GM18870 (cell line): ENCODE measurements around the gene LDB3.

ENCODE experiments used
- ATAC-seq: cut with Tn5 transposase; IDR thresholded peaks from one replicate; pipeline ENCODE4 v1.9.1; 2021; ENCODE audit warnings: moderate library complexity; ENCODE audit not compliant: unreplicated experiment

The LDB3 gene

GRCh38 chr10:86664341-86665217 lies 3.7 kb upstream of the LDB3 start:
- no peak for ATAC-seq

- no peak for ATAC-seq
Measured at GRCh38 chr10:86665218-86665607, 3.1 kb upstream of the LDB3 start.

GRCh38 chr10:86665868-86666267 lies 2.4 kb upstream of the LDB3 start:
- ATAC-seq: no peak

- no peak for ATAC-seq
Measured at GRCh38 chr10:86666538-86666937, 1.8 kb upstream of the LDB3 start.

GRCh38 chr10:86667421-86668181 lies 710 bp upstream of the LDB3 start:
- ATAC-seq: no peak

- no peak for ATAC-seq
Measured at GRCh38 chr10:86670290-86670811, 2.0 kb downstream of the LDB3 start.

- ATAC-seq: no peak
Measured at GRCh38 chr10:86670876-86671275, 2.6 kb downstream of the LDB3 start.

GRCh38 chr10:86671419-86671818 lies 3.1 kb downstream of the LDB3 start:
- no peak for ATAC-seq

GRCh38 chr10:86671985-86672710 lies 3.8 kb downstream of the LDB3 start:
- ATAC-seq: no peak

GRCh38 chr10:86673216-86673826 lies 5.0 kb downstream of the LDB3 start:
- ATAC-seq: no peak

GRCh38 chr10:86673827-86674581 lies 5.7 kb downstream of the LDB3 start:
- ATAC-seq: no peak

GRCh38 chr10:86674912-86675311 lies 6.6 kb downstream of the LDB3 start:
- ATAC-seq: no peak

- ATAC-seq: no peak
Measured at GRCh38 chr10:86677374-86677773, 9.1 kb downstream of the LDB3 start.

GRCh38 chr10:86678999-86679792 lies 10.9 kb downstream of the LDB3 start:
- ATAC-seq: no peak

- no peak for ATAC-seq
Measured at GRCh38 chr10:86681047-86681446, 12.7 kb downstream of the LDB3 start.

GRCh38 chr10:86681722-86682386 lies 13.5 kb downstream of the LDB3 start:
- ATAC-seq: no peak

- no peak for ATAC-seq
Measured at GRCh38 chr10:86682675-86683074, 14.4 kb downstream of the LDB3 start.

- no peak for ATAC-seq
Measured at GRCh38 chr10:86684331-86685097, 16.2 kb downstream of the LDB3 start.
